Effector memory CD4-positive, alpha-beta T cell (primary cell): ENCODE data around the gene ACOT9.

Source experiments
- DNase-seq, 3 donors: peaks; one replicate each; pipeline ENCODE4 v3.0.0-alpha.2; 2020
- H3K27ac ChIP-seq: 2 replicates; pipeline ENCODE4 v1.7.0; 2013; ENCODE audit warnings: mild to moderate bottlenecking, low read length, moderate library complexity; ENCODE audit not compliant: insufficient read depth, poor library complexity, severe bottlenecking
- H3K27me3 ChIP-seq: replicated peaks from 2 replicates; pipeline ENCODE4 v1.7.0; 2013; ENCODE audit warnings: mild to moderate bottlenecking, low read length; ENCODE audit not compliant: insufficient read depth, control insufficient read depth, poor library complexity, severe bottlenecking
- H3K36me3 ChIP-seq: 2 replicates; pipeline ENCODE4 v1.7.0; 2013; ENCODE audit warnings: mild to moderate bottlenecking, low read length, moderate library complexity; ENCODE audit not compliant: control insufficient read depth, insufficient read depth
- H3K4me1 ChIP-seq: 2 replicates; pipeline ENCODE4 v1.7.0; 2013; ENCODE audit warnings: low read length, mild to moderate bottlenecking; ENCODE audit not compliant: control insufficient read depth, insufficient read depth, poor library complexity, severe bottlenecking
- H3K4me3 ChIP-seq: 2 replicates; pipeline ENCODE4 v1.7.0; 2013; ENCODE audit warnings: low read length, low read depth, mild to moderate bottlenecking; ENCODE audit not compliant: insufficient read depth, poor library complexity, severe bottlenecking
- H3K9me3 ChIP-seq: 2 replicates; pipeline ENCODE4 v1.7.0; 2013; ENCODE audit warnings: mild to moderate bottlenecking, low read length, moderate library complexity; ENCODE audit not compliant: control insufficient read depth

The ACOT9 gene

GRCh38 chrX:23765868-23766267 lies 22.8 kb upstream of the ACOT9 start:
- DNase-seq = no peak
- H3K27ac ChIP-seq = no peak overlapping the region
- H3K4me3 ChIP-seq = no peak overlapping the region
- H3K36me3 ChIP-seq = no peaks in the 10 kb centered on the region
- H3K4me1 ChIP-seq = no peaks in the 10 kb centered on the region
- H3K27me3 ChIP-seq = no peaks in the 10 kb centered on the region
- no peaks in the 10 kb centered on the region for H3K9me3 ChIP-seq

GRCh38 chrX:23765449-23765848 lies 22.4 kb upstream of the ACOT9 start:
- Histone ChIP-seq H3K4me1 (no peaks in the 10 kb centered on the region), H3K27ac (no peak overlapping the region), H3K4me3 (no peak overlapping the region), H3K36me3 (no peaks in the 10 kb centered on the region), H3K27me3 (no peaks in the 10 kb centered on the region), H3K9me3 (no peaks in the 10 kb centered on the region)
- no peak for DNase-seq

GRCh38 chrX:23764188-23764984 lies 21.3 kb upstream of the ACOT9 start:
- no peaks in the 10 kb centered on the region for H3K27me3 ChIP-seq
- H3K27ac ChIP-seq = no peak overlapping the region
- no peak overlapping the region for H3K4me3 ChIP-seq
- no peaks in the 10 kb centered on the region for H3K36me3 ChIP-seq
- H3K4me1 ChIP-seq = no peaks in the 10 kb centered on the region
- DNase-seq = no peak
- H3K9me3 ChIP-seq = no peaks in the 10 kb centered on the region

- no peaks in the 10 kb centered on the region for H3K9me3 ChIP-seq
- H3K4me3 ChIP-seq = no peak overlapping the region
- DNase-seq = no peak
- H3K27me3 ChIP-seq = no peaks in the 10 kb centered on the region
- no peaks in the 10 kb centered on the region for H3K4me1 ChIP-seq
- H3K27ac ChIP-seq = no peak overlapping the region
- H3K36me3 ChIP-seq = no peaks in the 10 kb centered on the region
Observed at GRCh38 chrX:23759821-23760220, 16.7 kb upstream of the ACOT9 start.

GRCh38 chrX:23756165-23756564 lies 13.1 kb upstream of the ACOT9 start:
- DNase-seq = peak; percentile 25 to 54 (median 32)
- Histone ChIP-seq H3K27ac (no peak overlapping the region), H3K4me3 (no peak overlapping the region), H3K4me1 (no peaks in the 10 kb centered on the region), H3K36me3 (no peaks in the 10 kb centered on the region), H3K9me3 (no peaks in the 10 kb centered on the region), H3K27me3 (no peaks in the 10 kb centered on the region)

- Histone ChIP-seq H3K36me3 (no peaks in the 10 kb centered on the region), H3K4me1 (no peaks in the 10 kb centered on the region)
Observed at GRCh38 chrX:23754664-23755063, 11.6 kb upstream of the ACOT9 start.

GRCh38 chrX:23752740-23753415 lies 9.8 kb upstream of the ACOT9 start:
- DNase-seq = no peak
- Histone ChIP-seq H3K36me3 (no peaks in the 10 kb centered on the region), H3K27ac (no peak overlapping the region), H3K4me3 (no peak overlapping the region), H3K4me1 (no peaks in the 10 kb centered on the region), H3K9me3 (no peaks in the 10 kb centered on the region), H3K27me3 (no peaks in the 10 kb centered on the region)

More at GRCh38 chrX:23754664-23755063, 11.6 kb upstream of the ACOT9 start:
- H3K4me3 ChIP-seq = no peak overlapping the region
- no peaks in the 10 kb centered on the region for H3K9me3 ChIP-seq
- H3K27me3 ChIP-seq = no peaks in the 10 kb centered on the region
- H3K27ac ChIP-seq = no peak overlapping the region
- DNase-seq = no peak

GRCh38 chrX:23749576-23749975 lies 6.5 kb upstream of the ACOT9 start:
- Histone ChIP-seq H3K9me3 (no peaks in the 10 kb centered on the region), H3K36me3 (no peaks in the 10 kb centered on the region), H3K27me3 (no peaks in the 10 kb centered on the region), H3K27ac (no peak overlapping the region), H3K4me1 (no peaks in the 10 kb centered on the region), H3K4me3 (no peak overlapping the region)
- DNase-seq = no peak

- Histone ChIP-seq H3K36me3 (no peaks in the 10 kb centered on the region), H3K4me1 (no peaks in the 10 kb centered on the region), H3K27ac (no peak overlapping the region), H3K9me3 (no peaks in the 10 kb centered on the region), H3K27me3 (no peaks in the 10 kb centered on the region), H3K4me3 (no peak overlapping the region)
- DNase-seq = no peak
Observed at GRCh38 chrX:23749129-23749528, 6.1 kb upstream of the ACOT9 start.

- DNase-seq = no peak
- Histone ChIP-seq H3K27ac (no peak overlapping the region), H3K4me3 (no peak overlapping the region), H3K36me3 (no peaks in the 10 kb centered on the region), H3K9me3 (no peaks in the 10 kb centered on the region), H3K4me1 (no peaks in the 10 kb centered on the region), H3K27me3 (no peaks in the 10 kb centered on the region)
Observed at GRCh38 chrX:23745786-23746185, 2.7 kb upstream of the ACOT9 start.
